Keratinocyte (primary cell): ENCODE results near the gene CLPSL1. TPM values are rescaled to one million over a fixed set of nuclear protein-coding genes. Genes with fewer than 3 reads are reported as not detected.

Experiments
- DNase-seq: peaks from one replicate; pipeline ENCODE4 v3.0.0-alpha.2; 2011; ENCODE audit warnings: low read depth, missing footprints, low spot score
- FAIRE-seq: peaks from 2 replicates; lab custom pipeline; 2011; peaks lifted over from hg19 to GRCh38; lab: Jason Lieb, UNC
- H2AFZ ChIP-seq: 2 replicates; pipeline ENCODE4 v1.6.0; 2012; ENCODE audit warnings: low read length, control low read depth, inconsistent platforms; ENCODE audit not compliant: control insufficient read depth
- H3K27ac ChIP-seq: 2 replicates; pipeline ENCODE4 v1.5.1; 2011; ENCODE audit warnings: low read length; ENCODE audit not compliant: control insufficient read depth, insufficient read depth
- H3K27me3 ChIP-seq: 3 replicates; pipeline ENCODE4 v1.6.0; 2011; ENCODE audit warnings: low read length; ENCODE audit not compliant: control insufficient read depth, insufficient read depth; ENCODE audit errors: extremely low read depth
- H3K36me3 ChIP-seq, 2 experiments: 2 replicates in 1 of 2; 3 replicates in 1 of 2; pipeline ENCODE4 v1.5.1; 2011; ENCODE audit warnings: low read length in 2 of 2, mild to moderate bottlenecking in 1 of 2; ENCODE audit not compliant: control insufficient read depth in 2 of 2, insufficient read depth in 2 of 2; ENCODE audit errors: extremely low read depth in 1 of 2
- H3K4me1 ChIP-seq: 3 replicates; pipeline ENCODE4 v1.5.1; 2011; ENCODE audit warnings: low read length; ENCODE audit not compliant: control insufficient read depth, insufficient read depth; ENCODE audit errors: extremely low read depth
- H3K4me2 ChIP-seq: 3 replicates; pipeline ENCODE4 v1.6.0; 2011; ENCODE audit warnings: low read depth, low read length; ENCODE audit not compliant: control insufficient read depth, insufficient read depth; ENCODE audit errors: extremely low read depth
- H3K4me3 ChIP-seq, 3 experiments: fragments of 200-600 bp in 1 of 3; sonication (generic) in 1 of 3; 2 replicates in 2 of 3; 3 replicates in 1 of 3; pipeline ENCODE4 v1.5.1; 2011 to 2016; ENCODE audit warnings: low read length in 3 of 3, mild to moderate bottlenecking in 3 of 3, control low read depth in 2 of 3, inconsistent platforms in 1 of 3, low read depth in 1 of 3, mixed read lengths in 1 of 3, mixed run types in 1 of 3, moderate library complexity in 1 of 3; ENCODE audit not compliant: control insufficient read depth in 2 of 3, insufficient read depth in 2 of 3; ENCODE audit errors: extremely low read depth in 1 of 3
- H3K79me2 ChIP-seq: 2 replicates; pipeline ENCODE4 v1.6.0; 2012; ENCODE audit warnings: low read length; ENCODE audit not compliant: control insufficient read depth, insufficient read depth
- H3K9ac ChIP-seq: 3 replicates; pipeline ENCODE4 v1.6.0; 2011; ENCODE audit warnings: low read length; ENCODE audit not compliant: control insufficient read depth, insufficient read depth; ENCODE audit errors: extremely low read depth
- H3K9me1 ChIP-seq: 3 replicates; pipeline ENCODE4 v1.6.0; 2011; ENCODE audit warnings: low read length; ENCODE audit not compliant: control insufficient read depth, insufficient read depth; ENCODE audit errors: extremely low read depth
- H3K9me3 ChIP-seq: 2 replicates; pipeline ENCODE4 v1.5.1; 2012; ENCODE audit warnings: low read depth, low read length; ENCODE audit not compliant: control insufficient read depth
- H4K20me1 ChIP-seq: 3 replicates; pipeline ENCODE4 v1.6.0; 2011; ENCODE audit warnings: low read length; ENCODE audit not compliant: control insufficient read depth, insufficient read depth; ENCODE audit errors: extremely low read depth
- CTCF ChIP-seq, 3 experiments: IDR thresholded peaks in 1 of 3; conservative IDR thresholded peaks in 1 of 3; optimal IDR thresholded peaks in 1 of 3; 2 replicates in 2 of 3; 3 replicates in 1 of 3; pipeline versions ENCODE3 to v1.5.1; 2011; ENCODE audit warnings: low read length in 3 of 3, mild to moderate bottlenecking in 3 of 3, moderate library complexity in 2 of 3, control low read depth in 1 of 3, inconsistent platforms in 1 of 3; ENCODE audit not compliant: insufficient read depth in 2 of 3; ENCODE audit errors: extremely low read depth in 1 of 3
- EZH2 ChIP-seq: IDR thresholded peaks from one replicate; pipeline ENCODE4 v1.6.1; 2012; ENCODE audit warnings: inconsistent platforms, mild to moderate bottlenecking, low read length, moderate library complexity
- dilution Hi-C: fragments of 300-500 bp; cut with MboI; formaldehyde crosslinking; loops from one replicate; pipeline ENCODE4 v1.7.0; 2020; ENCODE audit warnings: low sequenced_read_pairs; ENCODE audit not compliant: extremely low pct_ligation_motif_present
- polyA plus RNA-seq, 5 experiments: library from polyadenylated mRNA; depleted of rRNA in 3 of 5; stranded (reverse) in 3 of 5; stranded (forward) in 1 of 5; unstranded in 1 of 5; fragments of >200 nt; gene quantifications; 1 replicate in 1 of 5; 2 replicates in 3 of 5; 3 replicates in 1 of 5; pipeline versions ENCODE4 v1.2.1 to v1.2.3, GENCODE V29; 2011 to 2012; ENCODE audit warnings: missing spikeins in 2 of 5, low read depth in 1 of 5, low replicate concordance in 1 of 5

Gene CLPSL1
- polyA plus RNA-seq, 1 donor (not counting 4 experiments of a cell fraction or from before 2014, with no cell fraction given): not detected

DNA sequence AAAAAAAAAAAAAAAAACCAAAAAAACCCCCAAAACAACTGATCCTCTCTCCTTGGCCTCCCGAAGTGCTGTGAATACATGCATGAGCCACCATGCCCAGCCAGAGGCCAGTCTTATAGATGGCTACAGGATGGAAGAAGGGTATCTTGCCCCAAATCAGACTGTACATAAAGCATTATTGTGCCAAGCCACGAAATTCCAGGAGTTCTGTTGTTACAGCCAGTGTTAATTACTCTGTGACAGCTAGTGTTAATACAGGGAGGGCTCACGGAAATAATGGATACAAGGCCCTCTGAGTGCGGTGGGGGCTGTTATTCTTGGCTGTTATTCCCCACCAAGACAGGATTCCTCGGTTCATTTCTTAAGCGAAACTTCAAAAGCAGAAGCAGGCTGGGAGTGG lies 5.8 kb upstream of the CLPSL1 start:
- Histone ChIP-seq H3K36me3 (no peaks in the 10 kb centered on the region), H4K20me1 (no peaks in the 10 kb centered on the region), H2AFZ (no peak overlapping the region), H3K9me3 (no peaks in the 10 kb centered on the region), H3K9me1 (no peaks in the 10 kb centered on the region), H3K4me1 (no peaks in the 10 kb centered on the region), H3K79me2 (no peaks in the 10 kb centered on the region), H3K4me3 (no peak overlapping the region), H3K4me2 (no peak overlapping the region), H3K27me3 (peaks cover 24% of the 10 kb centered on the region), H3K9ac (no peak overlapping the region), H3K27ac (no peak overlapping the region)
- TF ChIP-seq CTCF (optimal IDR thresholded peaks at IDR 0.05 in 1 of 3, IDR thresholded peaks at IDR 0.05 in 1 of 3, conservative IDR thresholded peaks at IDR 0.05 in 1 of 3; ENCODE audit: extremely low read depth in 1 of 3, insufficient read depth in 2 of 3, low read length in 3 of 3) (no peak), EZH2 (no peak)
- dilution Hi-C loops: no loop called here
- FAIRE-seq (no peak), DNase-seq (no peak)

DNA sequence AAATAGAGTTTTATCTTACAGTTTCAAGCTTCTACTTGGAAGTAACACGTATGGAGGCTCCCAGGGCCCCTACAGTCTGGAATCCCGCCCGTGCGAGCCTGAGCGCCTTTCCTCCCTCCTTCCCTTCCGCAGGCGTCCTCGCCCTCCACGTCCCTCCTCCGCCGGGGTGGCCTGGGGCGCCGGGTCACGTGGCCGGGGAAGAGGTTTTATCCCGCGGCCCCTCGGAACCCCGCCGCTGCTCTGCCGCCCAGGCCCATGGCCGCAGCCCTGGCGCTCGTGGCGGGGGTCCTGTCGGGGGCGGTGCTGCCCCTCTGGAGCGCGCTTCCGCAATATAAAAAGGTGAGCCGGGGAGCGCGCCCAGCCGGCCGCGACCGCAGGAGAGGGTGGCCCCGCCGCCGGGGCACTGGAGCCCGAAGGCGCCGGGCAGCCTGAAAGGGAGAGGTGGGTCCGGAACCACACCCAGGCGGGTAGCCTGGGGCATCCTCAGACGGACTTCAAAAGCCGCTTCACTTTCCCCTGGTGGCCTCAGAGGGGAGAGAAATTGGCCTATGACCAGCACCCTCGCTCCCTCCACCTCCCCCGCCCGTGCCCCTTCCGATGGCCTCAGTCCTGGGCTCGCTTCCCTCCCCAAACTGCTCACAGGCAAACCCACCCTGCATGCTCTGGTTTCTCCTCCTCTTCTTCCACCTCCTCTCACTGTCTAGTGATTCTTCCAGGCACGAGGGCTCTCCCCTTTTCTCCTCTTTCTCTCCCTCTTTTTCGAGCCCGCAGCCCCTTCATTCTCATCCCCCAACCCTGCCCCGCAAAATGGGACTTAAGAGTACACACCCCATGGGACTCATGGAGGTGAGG lies 4.2 kb upstream of the CLPSL1 start, which contains the start of gene CLPSL2:
Gene CLPSL2, plus strand, starts transcription at position 235 of the 852 bp plus-strand sequence. Its CDS starts 21 bp downstream, at position 256.
- Histone ChIP-seq H4K20me1 (no peaks in the 10 kb centered on the region), H3K4me1 (no peaks in the 10 kb centered on the region), H3K27me3 (peaks cover 24% of the 10 kb centered on the region), H3K79me2 (no peaks in the 10 kb centered on the region), H3K36me3 (no peaks in the 10 kb centered on the region), H3K9me3 (no peaks in the 10 kb centered on the region), H3K9me1 (no peaks in the 10 kb centered on the region), H3K9ac (no peak within 1 kb of the TSS), H3K4me3 (peak within 1 kb of the TSS; percentile 32 to 43 (median 35)), H3K4me2 (peak within 1 kb of the TSS; percentile 62), H3K27ac (no peak within 1 kb of the TSS), H2AFZ (no peak within 1 kb of the TSS)
- FAIRE-seq: no peak
- no peak for TF ChIP-seq CTCF (optimal IDR thresholded peaks at IDR 0.05 in 1 of 3, IDR thresholded peaks at IDR 0.05 in 1 of 3, conservative IDR thresholded peaks at IDR 0.05 in 1 of 3; ENCODE audit: extremely low read depth in 1 of 3, insufficient read depth in 2 of 3, low read length in 3 of 3)
- peak; percentile 40 for TF ChIP-seq EZH2
- DNase-seq: no peak
- dilution Hi-C loops: no loop called here
